ENCODE data around the gene WDR7. TPM values are rescaled to one million over a fixed set of nuclear protein-coding genes. Genes with fewer than 3 reads are reported as not detected.

The WDR7 gene
- total RNA-seq, 4 donors from 2014 or later, result 16.2 to 39.4 (median 19.9) TPM

- no peak for ATAC-seq (ENCODE audit: low FRiP score)
- TF ChIP-seq CTCF (IDR thresholded peaks at IDR 0.05), result no peak
- no peak for DNase-seq (ENCODE audit: low spot score)
Measured at GRCh38 chr18:57060814-57061213, 409.7 kb downstream of the WDR7 start.

- DNase-seq (ENCODE audit: low spot score) (no peak), ATAC-seq (ENCODE audit: low FRiP score) (no peak)
- TF ChIP-seq CTCF (IDR thresholded peaks at IDR 0.05), result no peak
Measured at GRCh38 chr18:57062178-57062577, 411.0 kb downstream of the WDR7 start.

GRCh38 chr18:57062844-57063243 lies 411.7 kb downstream of the WDR7 start:
- TF ChIP-seq CTCF (IDR thresholded peaks at IDR 0.05), result no peak
- DNase-seq (ENCODE audit: low spot score) (no peak), ATAC-seq (ENCODE audit: low FRiP score) (no peak)

- DNase-seq (ENCODE audit: low spot score) (no peak), ATAC-seq (ENCODE audit: low FRiP score) (no peak)
- no peak for TF ChIP-seq CTCF (IDR thresholded peaks at IDR 0.05)
Measured at GRCh38 chr18:57063601-57064103, 412.5 kb downstream of the WDR7 start.

GRCh38 chr18:57073501-57074187 lies 422.5 kb downstream of the WDR7 start:
- DNase-seq (ENCODE audit: low spot score), result no peak
- TF ChIP-seq CTCF (IDR thresholded peaks at IDR 0.05), result no peak
- no peak for ATAC-seq (ENCODE audit: low FRiP score)

- DNase-seq (ENCODE audit: low spot score) (no peak), ATAC-seq (ENCODE audit: low FRiP score) (no peak)
- TF ChIP-seq CTCF (IDR thresholded peaks at IDR 0.05), result no peak
Measured at GRCh38 chr18:57075716-57076400, 424.7 kb downstream of the WDR7 start.

Measured in omental fat pad (tissue), 4 donors.